Measurements from ENCODE around the gene FAXDC2. TPM values are rescaled to one million over a fixed set of nuclear protein-coding genes. Genes with fewer than 3 reads are reported as not detected.

FAXDC2 gene
- total RNA-seq, 1 donor from 2014 or later = not detected

DNA sequence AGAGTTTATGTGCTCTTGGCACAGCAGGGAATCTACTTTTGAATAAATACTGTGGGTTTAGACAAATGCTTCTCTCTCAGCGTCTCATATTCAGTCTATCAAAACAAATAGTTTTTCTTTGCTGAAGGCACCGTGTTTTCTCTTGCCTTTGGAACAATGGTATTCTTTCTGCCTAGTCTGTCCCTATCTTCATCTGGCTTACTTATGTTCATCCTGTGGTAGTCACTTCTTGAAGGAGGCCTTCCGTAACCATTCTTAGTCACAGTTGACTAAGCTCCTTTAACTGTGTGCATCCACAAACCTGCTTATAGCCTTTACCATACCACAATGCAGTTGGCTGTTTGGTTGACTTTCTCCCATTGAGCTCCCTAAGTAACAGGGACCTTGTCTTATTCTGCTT is 49.3 kb downstream of the FAXDC2 start:
- intact Hi-C loops (cut with micrococcal nuclease) = no loop called here

- intact Hi-C loops (cut with micrococcal nuclease) = no loop called here
Observed at GRCh38 chr5:154800582-154800981, 49.8 kb downstream of the FAXDC2 start.

GRCh38 chr5:154797762-154798161 is 52.6 kb downstream of the FAXDC2 start:
- intact Hi-C loops (cut with micrococcal nuclease) = no loop called here

GRCh38 chr5:154795235-154795596 is 55.2 kb downstream of the FAXDC2 start:
- intact Hi-C loops (cut with micrococcal nuclease) = no loop called here

DNA sequence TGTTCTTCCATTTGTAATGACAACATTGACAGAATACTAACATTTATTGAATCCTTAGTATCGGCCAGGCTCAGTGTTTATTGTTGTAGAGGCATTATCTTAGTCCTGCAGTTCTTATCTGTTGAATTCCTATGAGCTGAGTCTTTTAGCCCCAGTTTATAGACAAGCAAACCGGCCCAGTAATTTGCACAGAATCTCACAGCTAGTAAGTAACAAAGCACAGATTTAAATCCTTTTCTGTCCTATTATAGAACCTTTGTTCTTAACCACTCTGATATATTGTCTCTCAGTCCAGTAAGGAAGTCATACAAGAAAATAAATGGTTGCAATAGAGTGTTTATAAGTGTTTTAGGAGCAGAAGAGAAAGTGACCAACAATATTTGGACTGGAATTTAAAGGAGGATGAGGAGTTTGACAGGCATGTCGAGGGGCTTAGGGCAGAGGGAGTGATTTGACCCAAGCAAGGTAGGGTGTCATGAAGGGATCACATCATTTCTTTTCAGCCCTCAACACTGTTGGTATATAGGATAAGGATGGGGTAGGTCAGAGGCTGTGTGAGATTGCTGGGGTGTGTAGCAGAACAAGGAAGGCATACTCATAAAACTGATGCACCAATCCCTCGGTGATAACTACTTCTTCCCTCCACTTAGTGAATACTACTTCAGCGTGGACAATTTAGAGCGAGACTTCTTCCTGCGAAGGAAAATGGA is 55.7 kb downstream of the FAXDC2 start:
- intact Hi-C loops (cut with micrococcal nuclease) = no loop called here

DNA sequence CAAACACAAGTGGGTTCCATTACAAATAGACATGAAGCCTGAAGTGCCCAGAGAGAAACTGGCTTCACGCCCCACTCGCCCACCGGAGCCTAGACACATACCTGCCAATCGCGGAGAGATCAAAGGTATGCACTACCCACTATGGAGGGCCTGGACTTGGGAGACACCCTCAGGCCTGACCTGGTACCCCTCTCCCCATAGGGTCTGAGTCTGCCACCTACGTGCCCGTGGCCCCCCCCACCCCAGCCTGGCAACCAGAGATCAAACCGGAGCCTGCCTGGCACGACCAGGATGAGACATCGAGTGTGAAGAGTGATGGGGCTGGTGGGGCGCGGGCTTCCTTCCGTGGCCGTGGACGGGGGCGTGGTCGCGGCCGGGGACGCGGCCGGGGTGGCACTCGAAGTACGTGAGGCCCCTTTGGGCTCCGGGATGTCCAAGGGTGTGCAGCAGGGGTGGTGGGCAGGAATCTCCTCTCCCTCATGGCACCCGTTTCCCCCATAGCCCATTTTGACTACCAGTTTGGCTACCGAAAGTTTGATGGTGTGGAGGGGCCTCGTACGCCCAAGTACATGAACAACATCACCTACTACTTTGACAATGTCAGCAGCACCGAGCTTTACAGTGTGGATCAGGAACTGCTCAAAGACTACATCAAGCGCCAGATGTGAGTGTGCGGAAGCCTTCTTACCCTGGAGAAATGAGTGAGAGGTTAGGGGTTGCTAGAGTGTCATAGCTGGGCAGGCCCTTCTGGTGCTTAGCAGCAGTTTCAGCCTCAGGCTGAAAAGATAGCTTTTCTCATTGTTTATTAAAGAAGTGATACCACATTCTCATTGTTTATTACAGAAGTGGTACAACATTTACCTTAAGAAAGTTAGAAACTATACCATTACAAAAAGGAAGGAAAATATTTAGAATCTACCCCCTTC is 56.5 kb downstream of the FAXDC2 start:
- intact Hi-C loops (cut with micrococcal nuclease) = no loop called here

DNA sequence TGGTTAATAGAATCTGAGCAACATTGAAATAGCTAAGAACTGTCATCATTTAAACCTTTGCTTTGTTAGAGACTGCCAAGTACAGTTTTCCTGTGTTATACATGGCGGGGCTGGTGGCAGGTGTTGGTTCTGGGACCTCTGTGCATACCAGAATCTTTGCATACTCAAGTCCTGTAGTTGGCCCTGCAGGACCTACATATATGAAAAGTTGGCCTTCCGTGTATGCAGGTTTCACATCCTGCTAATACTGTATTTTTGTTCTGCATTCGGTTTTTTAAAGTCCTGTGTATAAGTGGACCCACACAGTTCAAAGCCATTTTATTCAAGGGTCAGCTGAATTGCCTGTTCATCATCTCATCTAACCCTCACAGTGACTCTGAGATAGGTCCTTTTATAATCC is 58.9 kb downstream of the FAXDC2 start:
- intact Hi-C loops (cut with micrococcal nuclease) = loop anchor here (2.0 kb wide), 1 partner anchor 15 kb away; no protein-coding TSS in a partner anchor

GRCh38 chr5:154788212-154788611 is 62.2 kb downstream of the FAXDC2 start:
- intact Hi-C loops (cut with micrococcal nuclease) = no loop called here

GRCh38 chr5:154786414-154786813 is 64.0 kb downstream of the FAXDC2 start:
- intact Hi-C loops (cut with micrococcal nuclease) = no loop called here

DNA sequence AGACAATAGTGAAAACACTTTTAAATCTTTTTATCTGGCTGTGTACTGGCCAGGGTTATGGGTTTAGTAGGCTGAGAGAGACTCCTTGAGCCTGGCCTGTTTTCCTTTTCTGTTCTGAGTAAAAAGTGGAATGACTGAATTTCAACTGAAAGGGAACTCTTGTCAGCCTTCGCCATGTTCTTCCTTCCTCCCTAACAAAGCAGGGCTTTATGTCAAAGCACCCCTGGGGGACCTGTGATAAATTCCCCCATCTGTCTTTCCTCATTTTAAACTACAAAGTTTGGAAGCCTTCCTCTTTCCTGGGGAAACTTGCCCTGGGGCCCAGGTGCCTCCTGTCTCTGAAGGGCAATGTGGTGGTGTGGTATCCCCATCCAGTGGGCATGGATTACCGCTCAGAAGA is 65.5 kb downstream of the FAXDC2 start:
- intact Hi-C loops (cut with micrococcal nuclease) = no loop called here

DNA sequence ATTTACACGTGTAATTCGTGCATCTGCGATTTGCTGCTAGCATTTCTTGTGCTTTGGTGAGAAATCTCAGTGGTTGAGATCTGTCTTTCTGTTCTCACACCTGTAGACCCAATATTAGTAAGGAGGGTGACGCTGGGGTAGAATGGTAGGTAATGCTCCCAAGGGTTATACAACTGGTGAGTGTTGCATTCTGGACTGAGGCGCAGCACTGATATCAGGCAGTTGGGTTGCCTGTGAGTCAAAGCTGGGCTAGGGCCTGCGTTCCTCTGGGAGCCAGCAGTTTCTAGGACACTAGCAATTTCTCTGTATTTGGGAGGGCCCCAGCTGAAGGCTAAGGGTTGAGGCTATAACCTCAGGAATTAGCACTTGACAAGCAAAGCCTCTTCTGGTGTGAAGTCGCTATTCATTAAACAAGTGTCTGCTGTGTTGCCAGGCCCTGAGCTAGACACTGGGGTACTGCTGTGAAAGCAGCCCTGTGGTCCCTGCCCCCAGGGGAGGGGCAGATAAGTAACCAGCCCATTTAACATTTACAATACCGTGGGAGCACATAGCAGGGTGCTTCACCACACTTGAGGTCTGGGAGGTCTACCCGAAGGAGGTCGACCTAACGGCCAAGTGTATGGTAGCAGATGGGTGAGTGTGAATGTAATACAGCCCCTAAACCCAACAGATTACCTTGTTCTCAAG is 66.5 kb downstream of the FAXDC2 start:
- intact Hi-C loops (cut with micrococcal nuclease) = no loop called here

GRCh38 chr5:154782812-154783592 is 67.4 kb downstream of the FAXDC2 start:
- intact Hi-C loops (cut with micrococcal nuclease) = no loop called here

DNA sequence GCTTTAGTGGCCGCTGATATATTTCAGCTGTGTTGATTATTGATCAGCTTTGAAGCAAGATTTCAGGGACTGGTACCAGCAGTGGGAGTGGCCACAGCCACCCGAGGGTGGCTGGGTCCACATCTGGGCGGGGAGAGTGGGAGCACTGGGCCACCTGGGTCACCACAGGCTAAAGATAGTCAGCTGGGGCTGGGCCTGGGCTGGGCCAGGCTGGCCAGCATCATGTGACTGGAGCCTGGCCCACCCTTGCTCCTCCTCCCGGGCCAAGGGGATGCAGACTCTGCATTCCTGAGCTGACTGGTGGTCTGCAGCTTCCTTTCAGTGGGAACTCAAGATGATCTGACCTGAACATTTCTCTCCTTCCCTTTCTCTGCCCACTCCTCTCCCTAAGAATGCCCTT is 68.1 kb downstream of the FAXDC2 start:
- intact Hi-C loops (cut with micrococcal nuclease) = no loop called here

- intact Hi-C loops (cut with micrococcal nuclease) = no loop called here
Observed at GRCh38 chr5:154780128-154780527, 70.3 kb downstream of the FAXDC2 start.

GRCh38 chr5:154779105-154779504 is 71.3 kb downstream of the FAXDC2 start:
- intact Hi-C loops (cut with micrococcal nuclease) = no loop called here

DNA sequence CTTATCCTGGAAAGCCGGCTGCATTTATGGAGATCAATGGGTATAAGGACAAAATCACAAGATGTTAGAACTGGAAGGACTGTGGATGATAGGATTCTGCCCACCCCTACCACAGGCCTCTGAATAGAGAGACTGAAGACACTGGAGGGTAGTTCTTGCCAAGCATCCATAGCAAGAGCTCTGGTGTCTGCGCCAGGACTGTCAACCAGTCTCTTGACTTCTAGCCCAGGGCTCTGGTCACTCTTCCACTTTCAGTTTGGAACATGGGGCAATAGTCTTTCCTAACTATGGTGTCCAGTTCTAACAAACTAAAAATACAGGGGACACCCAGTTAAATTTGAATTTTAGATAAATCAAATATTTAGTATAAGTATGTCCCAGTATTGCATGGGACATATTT is 71.9 kb downstream of the FAXDC2 start:
- intact Hi-C loops (cut with micrococcal nuclease) = no loop called here

GRCh38 chr5:154776167-154776566 is 74.2 kb downstream of the FAXDC2 start:
- intact Hi-C loops (cut with micrococcal nuclease) = loop anchor here (1.0 kb wide), 1 partner anchor 9 kb away; no protein-coding TSS in a partner anchor

GRCh38 chr5:154773326-154773725 is 77.1 kb downstream of the FAXDC2 start:
- intact Hi-C loops (cut with micrococcal nuclease) = no loop called here

- intact Hi-C loops (cut with micrococcal nuclease) = no loop called here
Observed at GRCh38 chr5:154771383-154771901, 79.0 kb downstream of the FAXDC2 start.

DNA sequence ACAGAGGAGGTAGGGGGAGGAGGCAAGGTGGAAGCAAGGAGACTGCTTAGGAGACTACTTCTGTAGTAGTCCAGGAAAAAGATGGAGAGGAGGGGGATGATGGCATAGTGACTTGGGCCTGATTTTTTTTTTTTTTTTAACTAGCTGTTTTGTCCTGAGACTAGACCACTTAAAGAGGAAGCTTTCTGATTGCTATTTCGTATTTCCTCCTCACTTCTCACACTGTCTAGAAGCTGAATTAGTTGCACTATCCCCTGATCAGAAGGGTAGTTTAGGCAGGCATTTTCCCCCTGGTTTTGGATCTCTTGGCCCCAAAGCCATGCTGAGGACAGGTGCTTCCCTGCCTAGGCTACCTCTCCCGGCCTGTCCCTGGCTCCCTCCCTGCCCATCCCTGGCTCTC is 80.3 kb downstream of the FAXDC2 start:
- intact Hi-C loops (cut with micrococcal nuclease) = no loop called here
